GM18873 (cell line): ENCODE data around the gene ABCC11.
"Not testable (repeated sequence)": the region's sequence is repeated elsewhere in the genome, so short reads cannot be mapped to it uniquely, and the experiment has no call there.

ENCODE experiments used
- ATAC-seq: cut with Tn5 transposase; IDR thresholded peaks from one replicate; pipeline ENCODE4 v1.9.1; 2021; ENCODE audit warnings: mild to moderate bottlenecking, moderate library complexity, moderate number of reproducible peaks; ENCODE audit not compliant: unreplicated experiment, low FRiP score

Gene ABCC11

DNA sequence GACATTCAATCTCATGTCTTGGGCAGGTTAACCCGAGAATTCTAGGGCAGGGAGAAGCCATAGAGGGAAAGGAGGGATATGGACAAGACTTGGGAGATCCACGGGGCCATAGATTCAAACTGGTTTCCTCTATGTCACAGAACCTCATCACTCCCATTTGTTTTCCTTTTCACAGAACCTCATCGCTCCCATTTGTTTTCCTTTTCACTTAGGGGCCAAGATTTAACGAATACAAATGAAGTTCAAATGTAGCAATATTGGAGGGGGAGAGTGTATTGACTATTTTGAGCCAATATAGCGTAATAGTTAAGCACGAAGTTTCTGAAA, 42.6 kb downstream of the ABCC11 start:
- no peak for ATAC-seq

- ATAC-seq = no peak
These were observed 43.1 kb downstream of the ABCC11 start for GRCh38 chr16:48203974-48204824.

- ATAC-seq = no peak
These were observed 45.7 kb downstream of the ABCC11 start for GRCh38 chr16:48201515-48202201.

DNA sequence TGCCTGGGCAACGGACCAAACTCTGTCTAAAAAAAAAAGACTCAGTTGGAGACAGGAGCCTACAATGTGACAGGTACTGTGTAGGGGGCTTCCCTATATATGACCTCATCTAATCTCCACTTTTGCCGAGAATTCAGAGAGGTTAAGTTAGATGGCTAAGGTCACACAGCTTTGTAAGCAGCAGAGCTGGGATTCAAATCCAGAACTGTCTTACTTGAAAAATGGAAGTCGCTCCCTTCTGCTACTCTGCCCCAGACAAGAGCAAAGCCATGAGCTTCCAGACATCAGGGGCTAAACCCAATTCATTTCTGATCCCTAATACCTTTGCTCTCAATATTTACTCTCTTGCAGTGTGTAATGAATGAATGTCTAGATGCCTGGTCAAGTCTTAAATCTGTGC, 50.0 kb downstream of the ABCC11 start:
- no peak for ATAC-seq

DNA sequence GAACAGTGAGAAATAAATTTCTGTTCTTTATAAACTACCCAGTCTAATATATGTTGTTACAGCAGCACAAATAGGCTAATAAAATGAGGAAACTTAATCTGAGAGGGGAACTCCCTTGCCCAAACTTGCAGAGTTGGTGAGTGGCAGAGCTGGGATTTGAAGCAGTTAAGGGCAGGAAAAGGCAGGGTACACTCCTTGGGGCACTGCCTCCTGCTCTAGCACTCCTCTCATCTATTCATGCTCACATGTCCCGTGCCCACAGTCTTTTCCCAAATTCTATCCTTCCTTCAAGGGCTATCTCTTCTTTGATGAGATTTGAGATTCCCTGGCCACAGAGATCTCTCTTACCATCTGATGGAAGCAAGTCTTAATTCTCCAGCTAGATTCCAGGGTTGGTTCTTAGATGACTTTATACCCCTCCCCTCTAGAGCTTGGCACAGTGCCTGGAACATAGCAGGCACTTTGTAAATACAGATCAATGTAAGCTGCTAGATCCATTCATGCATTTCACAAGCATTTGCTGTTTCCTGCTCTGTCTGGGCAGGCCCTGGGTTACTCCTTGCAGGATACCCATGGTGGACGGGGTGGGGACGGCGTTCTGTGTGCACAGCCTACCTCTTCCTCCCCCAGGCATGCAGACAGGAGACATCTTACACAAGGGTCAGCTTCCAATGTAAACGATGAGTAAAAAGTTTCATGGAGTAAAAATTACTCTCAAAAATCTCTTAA, 52.3 kb downstream of the ABCC11 start:
- ATAC-seq = no peak

DNA sequence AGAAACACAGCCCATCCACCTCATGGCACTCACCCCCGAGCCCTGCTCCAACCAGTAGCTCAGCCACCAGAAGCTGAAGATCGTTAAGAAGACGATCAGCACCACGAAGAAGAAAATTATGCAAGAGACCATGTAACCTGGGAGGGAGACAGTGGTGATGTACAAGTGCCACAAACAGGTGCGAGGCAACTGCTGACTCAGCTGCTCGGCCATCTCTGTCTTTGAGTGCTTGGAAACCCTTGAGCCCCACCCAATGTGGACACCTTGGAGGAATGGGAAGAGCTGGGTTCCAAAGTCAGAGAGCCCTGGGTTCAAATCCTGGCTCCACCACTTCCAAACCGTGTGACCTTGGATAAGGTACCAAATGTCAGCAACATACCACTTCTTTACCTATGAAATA, 53.5 kb downstream of the ABCC11 start:
- ATAC-seq = no peak

DNA sequence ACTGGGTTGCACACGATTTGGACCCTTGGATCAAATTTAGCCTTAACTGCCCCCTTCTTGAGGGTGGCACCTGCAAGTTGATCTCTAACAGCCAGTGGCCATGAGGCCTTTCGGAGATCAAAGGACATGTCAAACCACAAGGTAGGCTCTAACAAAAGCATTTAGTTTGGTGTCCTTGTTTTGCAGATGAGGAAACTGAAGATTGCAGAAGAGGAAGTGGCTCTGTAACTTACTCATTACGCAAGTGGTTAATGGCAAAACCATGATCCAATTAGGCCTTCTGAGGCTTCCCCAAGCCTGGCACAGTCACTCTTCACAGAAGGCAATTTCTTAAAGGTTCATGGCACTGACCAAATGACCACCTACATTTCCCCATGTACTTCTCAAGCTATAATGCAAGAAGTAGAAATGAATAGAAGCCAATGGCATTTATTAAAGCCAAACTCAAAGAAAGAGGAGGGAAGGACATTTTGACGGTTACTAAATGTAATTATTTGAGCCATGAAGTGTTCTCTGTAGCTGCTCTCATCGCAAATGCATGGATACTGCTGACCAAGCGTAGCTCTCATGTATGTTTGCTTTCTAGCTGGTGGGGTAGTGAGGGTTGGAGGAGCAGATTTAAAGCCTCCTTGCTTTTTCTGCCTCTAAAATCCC, 58.8 kb downstream of the ABCC11 start:
- ATAC-seq = peak; percentile 84

GRCh38 chr16:48187779-48188178, 59.6 kb downstream of the ABCC11 start:
- no peak for ATAC-seq

GRCh38 chr16:48184681-48185080, 62.7 kb downstream of the ABCC11 start:
- ATAC-seq = no peak

GRCh38 chr16:48182979-48183537, 64.3 kb downstream of the ABCC11 start:
- ATAC-seq = no peak

GRCh38 chr16:48181746-48182520, 65.4 kb downstream of the ABCC11 start:
- not testable (repeated sequence) for ATAC-seq

DNA sequence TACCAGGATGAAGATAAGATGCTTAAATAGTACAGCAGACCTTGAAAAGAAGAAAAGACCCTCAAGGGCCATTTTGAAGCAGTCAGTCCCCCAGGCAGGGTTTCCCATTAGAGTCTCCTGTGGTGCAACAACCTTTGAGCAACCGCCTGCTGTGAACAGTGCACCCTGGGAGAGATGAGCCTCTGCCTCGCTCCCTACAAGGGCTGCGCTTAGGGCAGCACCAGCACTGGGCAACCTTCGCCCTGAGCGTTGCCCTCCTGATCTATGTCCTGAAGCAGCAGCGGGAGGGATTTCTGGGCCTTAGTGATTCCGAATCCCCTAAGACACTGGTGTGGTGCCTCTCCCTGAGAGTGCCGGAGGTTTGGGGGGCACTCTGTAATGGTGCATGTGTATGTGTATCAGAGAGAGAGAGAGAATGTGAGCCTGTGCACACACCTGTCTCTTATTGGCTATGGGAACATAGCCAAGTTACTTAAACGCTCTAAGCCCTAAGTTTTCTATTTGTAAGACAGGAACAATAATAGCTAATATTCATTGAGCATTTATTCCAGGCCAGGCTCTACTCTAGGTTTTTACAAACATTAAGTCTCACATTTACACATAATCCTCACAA, 66.4 kb downstream of the ABCC11 start:
- ATAC-seq = no peak

GRCh38 chr16:48176635-48177408, 70.5 kb downstream of the ABCC11 start:
- no peak for ATAC-seq

DNA sequence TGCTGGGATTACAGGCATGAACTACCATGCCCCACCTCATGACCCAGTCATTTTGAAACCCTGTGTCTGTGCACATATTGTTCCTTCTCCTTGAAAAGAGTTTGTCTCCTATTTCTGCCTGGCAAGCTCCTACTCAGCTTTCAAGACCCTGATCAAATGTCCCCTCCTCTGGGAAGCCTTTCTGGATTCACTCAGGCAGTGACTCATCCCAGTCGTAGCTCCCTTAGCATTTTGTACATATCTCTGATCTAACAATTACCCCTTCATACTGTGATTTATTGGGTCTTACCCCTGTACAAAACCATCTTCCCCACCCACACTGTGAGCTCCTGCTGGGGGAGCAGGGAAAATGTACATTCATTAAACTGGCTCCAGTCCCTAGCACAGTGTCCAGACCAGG, 73.5 kb downstream of the ABCC11 start:
- no peak for ATAC-seq

GRCh38 chr16:48172682-48173081, 74.7 kb downstream of the ABCC11 start:
- no peak for ATAC-seq

GRCh38 chr16:48169896-48170295, 77.4 kb downstream of the ABCC11 start:
- no peak for ATAC-seq

- ATAC-seq = no peak
These were observed 79.3 kb downstream of the ABCC11 start for GRCh38 chr16:48168075-48168474.

- not testable (repeated sequence) for ATAC-seq
These were observed 80.7 kb downstream of the ABCC11 start for GRCh38 chr16:48166617-48167016.
